ENCODE measurements around the gene ANXA6. TPM values are rescaled to one million over a fixed set of nuclear protein-coding genes. Genes with fewer than 3 reads are reported as not detected.

The ANXA6 gene
- total RNA-seq, 2 donors from 2014 or later: 127 to 171 TPM

- H3K4me3 Mint-ChIP-seq: peak overlapping the region; percentile 95 to 98
- H3K27me3 Mint-ChIP-seq (ENCODE audit: low read depth): no peaks in the 10 kb centered on the region
- ATAC-seq (replicated peaks in 1 of 2) (peak in 1 of 2 donors; percentile 17), DNase-seq (peak; percentile 54 to 61)
- H3K9me3 Mint-ChIP-seq: no peaks in the 10 kb centered on the region
- H3K4me1 Mint-ChIP-seq (ENCODE audit: low read depth): peaks cover 91% of the 10 kb centered on the region
- H3K27ac Mint-ChIP-seq: peak overlapping the region; percentile 98
- H3K36me3 Mint-ChIP-seq (ENCODE audit: insufficient read depth in 2 of 2): peaks cover 4 to 7% of the 10 kb centered on the region in 2 donors
Observed at GRCh38 chr5:151154931-151155774, 2.4 kb downstream of the ANXA6 start.

GRCh38 chr5:151153766-151154272 lies 3.8 kb downstream of the ANXA6 start:
- ATAC-seq (replicated peaks in 1 of 2): peak; percentile 31 to 32
- H3K27ac Mint-ChIP-seq: peak overlapping the region; percentile 98
- peaks cover 91% of the 10 kb centered on the region for H3K4me1 Mint-ChIP-seq (ENCODE audit: low read depth)
- H3K27me3 Mint-ChIP-seq (ENCODE audit: low read depth): no peaks in the 10 kb centered on the region
- H3K36me3 Mint-ChIP-seq (ENCODE audit: insufficient read depth in 2 of 2): peaks cover 4 to 7% of the 10 kb centered on the region in 2 donors
- peak; percentile 60 to 64 for DNase-seq
- H3K9me3 Mint-ChIP-seq: no peaks in the 10 kb centered on the region
- peak overlapping the region; percentile 95 to 98 for H3K4me3 Mint-ChIP-seq

- peaks cover 91% of the 10 kb centered on the region for H3K4me1 Mint-ChIP-seq (ENCODE audit: low read depth)
- no peaks in the 10 kb centered on the region for H3K9me3 Mint-ChIP-seq
- peaks cover 4 to 8% of the 10 kb centered on the region in 2 donors for H3K36me3 Mint-ChIP-seq (ENCODE audit: insufficient read depth in 2 of 2)
- ATAC-seq (replicated peaks in 1 of 2) (peak in 1 of 2 donors; percentile 1), DNase-seq (peak; percentile 45 to 46)
- H3K4me3 Mint-ChIP-seq: peak overlapping the region; percentile 95 to 98
- H3K27ac Mint-ChIP-seq: peak overlapping the region; percentile 98
- H3K27me3 Mint-ChIP-seq (ENCODE audit: low read depth): no peaks in the 10 kb centered on the region
Observed at GRCh38 chr5:151153300-151153699, 4.3 kb downstream of the ANXA6 start.

GRCh38 chr5:151151793-151152192 lies 5.8 kb downstream of the ANXA6 start:
- Mint-ChIP-seq H3K36me3 (ENCODE audit: insufficient read depth in 2 of 2) (peaks cover 4 to 16% of the 10 kb centered on the region in 2 donors), H3K27me3 (ENCODE audit: low read depth) (no peaks in the 10 kb centered on the region), H3K4me3 (peak overlapping the region; percentile 95 to 98), H3K9me3 (no peaks in the 10 kb centered on the region), H3K4me1 (ENCODE audit: low read depth) (peaks cover 100% of the 10 kb centered on the region), H3K27ac (peak overlapping the region; percentile 98)
- ATAC-seq (replicated peaks in 1 of 2) (peak; percentile 76), DNase-seq (peak; percentile 82 to 85)

- Mint-ChIP-seq H3K4me1 (ENCODE audit: low read depth) (peaks cover 100% of the 10 kb centered on the region), H3K36me3 (ENCODE audit: insufficient read depth in 2 of 2) (peaks cover 4 to 16% of the 10 kb centered on the region in 2 donors), H3K27me3 (ENCODE audit: low read depth) (no peaks in the 10 kb centered on the region), H3K27ac (peak overlapping the region; percentile 98), H3K9me3 (no peaks in the 10 kb centered on the region), H3K4me3 (peak overlapping the region; percentile 95 to 98)
- no peak for DNase-seq
- no peak for ATAC-seq (replicated peaks in 1 of 2)
Observed at GRCh38 chr5:151151263-151151660, 6.3 kb downstream of the ANXA6 start.

GRCh38 chr5:151150471-151151262 lies 6.9 kb downstream of the ANXA6 start:
- Mint-ChIP-seq H3K36me3 (ENCODE audit: insufficient read depth in 2 of 2) (peaks cover 4 to 19% of the 10 kb centered on the region in 2 donors), H3K27ac (peak overlapping the region; percentile 98), H3K27me3 (ENCODE audit: low read depth) (no peaks in the 10 kb centered on the region), H3K9me3 (no peaks in the 10 kb centered on the region), H3K4me1 (ENCODE audit: low read depth) (peaks cover 100% of the 10 kb centered on the region), H3K4me3 (peak overlapping the region; percentile 95 to 98)
- peak; percentile 43 to 46 for ATAC-seq (replicated peaks in 1 of 2)
- peak; percentile 62 to 71 for DNase-seq

GRCh38 chr5:151148583-151148982 lies 9.0 kb downstream of the ANXA6 start:
- H3K9me3 Mint-ChIP-seq: no peaks in the 10 kb centered on the region

GRCh38 chr5:151147033-151147432 lies 10.5 kb downstream of the ANXA6 start:
- H3K4me1 Mint-ChIP-seq (ENCODE audit: low read depth): peaks cover 100% of the 10 kb centered on the region
- H3K9me3 Mint-ChIP-seq: no peaks in the 10 kb centered on the region
- ATAC-seq (replicated peaks in 1 of 2) (no peak), DNase-seq (no peak)
- H3K4me3 Mint-ChIP-seq: no peak overlapping the region
- peaks cover 4 to 14% of the 10 kb centered on the region in 2 donors for H3K36me3 Mint-ChIP-seq (ENCODE audit: insufficient read depth in 2 of 2)
- H3K27ac Mint-ChIP-seq: peak overlapping the region; percentile 30
- H3K27me3 Mint-ChIP-seq (ENCODE audit: low read depth): no peaks in the 10 kb centered on the region

More at GRCh38 chr5:151148583-151148982, 9.0 kb downstream of the ANXA6 start:
- no peak for ATAC-seq (replicated peaks in 1 of 2)
- peaks cover 100% of the 10 kb centered on the region for H3K4me1 Mint-ChIP-seq (ENCODE audit: low read depth)
- H3K36me3 Mint-ChIP-seq (ENCODE audit: insufficient read depth in 2 of 2): peaks cover 3 to 17% of the 10 kb centered on the region in 2 donors
- no peaks in the 10 kb centered on the region for H3K27me3 Mint-ChIP-seq (ENCODE audit: low read depth)
- H3K27ac Mint-ChIP-seq: peak overlapping the region; percentile 26
- peak in 1 of 2 donors; percentile 46 for DNase-seq
- peak overlapping the region; percentile 40 to 46 for H3K4me3 Mint-ChIP-seq

GRCh38 chr5:151146061-151146460 lies 11.5 kb downstream of the ANXA6 start:
- H3K9me3 Mint-ChIP-seq: no peaks in the 10 kb centered on the region
- H3K27ac Mint-ChIP-seq: peak overlapping the region; percentile 15
- H3K27me3 Mint-ChIP-seq (ENCODE audit: low read depth): no peaks in the 10 kb centered on the region
- peaks cover 100% of the 10 kb centered on the region for H3K4me1 Mint-ChIP-seq (ENCODE audit: low read depth)
- DNase-seq: no peak
- ATAC-seq (replicated peaks in 1 of 2): no peak
- H3K4me3 Mint-ChIP-seq: peak overlapping the region in 1 of 2 donors; percentile 5
- peaks cover 4 to 14% of the 10 kb centered on the region in 2 donors for H3K36me3 Mint-ChIP-seq (ENCODE audit: insufficient read depth in 2 of 2)

GRCh38 chr5:151144922-151145321 lies 12.7 kb downstream of the ANXA6 start:
- no peak for ATAC-seq (replicated peaks in 1 of 2)
- peaks cover 4 to 14% of the 10 kb centered on the region in 2 donors for H3K36me3 Mint-ChIP-seq (ENCODE audit: insufficient read depth in 2 of 2)
- no peak overlapping the region for H3K27ac Mint-ChIP-seq
- H3K4me3 Mint-ChIP-seq: no peak overlapping the region
- no peak for DNase-seq
- no peaks in the 10 kb centered on the region for H3K27me3 Mint-ChIP-seq (ENCODE audit: low read depth)
- peaks cover 99% of the 10 kb centered on the region for H3K4me1 Mint-ChIP-seq (ENCODE audit: low read depth)
- H3K9me3 Mint-ChIP-seq: no peaks in the 10 kb centered on the region

GRCh38 chr5:151144275-151144674 lies 13.3 kb downstream of the ANXA6 start:
- DNase-seq: no peak
- peak overlapping the region; percentile 59 for H3K27ac Mint-ChIP-seq
- peaks cover 95% of the 10 kb centered on the region for H3K4me1 Mint-ChIP-seq (ENCODE audit: low read depth)

GRCh38 chr5:151143645-151144044 lies 13.9 kb downstream of the ANXA6 start:
- Mint-ChIP-seq H3K27ac (peak overlapping the region; percentile 50), H3K9me3 (no peaks in the 10 kb centered on the region), H3K4me3 (peak overlapping the region in 1 of 2 donors; percentile 3), H3K36me3 (ENCODE audit: insufficient read depth in 2 of 2) (peaks cover 7 to 18% of the 10 kb centered on the region in 2 donors), H3K4me1 (ENCODE audit: low read depth) (peaks cover 95% of the 10 kb centered on the region), H3K27me3 (ENCODE audit: low read depth) (no peaks in the 10 kb centered on the region)
- no peak for ATAC-seq (replicated peaks in 1 of 2)
- DNase-seq: no peak

More at GRCh38 chr5:151144275-151144674, 13.3 kb downstream of the ANXA6 start:
- no peak for ATAC-seq (replicated peaks in 1 of 2)
- peaks cover 4 to 15% of the 10 kb centered on the region in 2 donors for H3K36me3 Mint-ChIP-seq (ENCODE audit: insufficient read depth in 2 of 2)
- H3K27me3 Mint-ChIP-seq (ENCODE audit: low read depth): no peaks in the 10 kb centered on the region
- H3K4me3 Mint-ChIP-seq: peak overlapping the region in 1 of 2 donors; percentile 14
- H3K9me3 Mint-ChIP-seq: no peaks in the 10 kb centered on the region

Measured in activated T-cell treated with anti-CD3 and anti-CD28 coated beads, Interleukin-2, amount 50 U/mL, for 72 hours (primary cell).